Stimulated activated CD4-positive, alpha-beta T cell treated with anti-CD3 and anti-CD28 coated beads, Interleukin-12 subunit alpha, Interleukin-12 subunit beta, amount 100 ng/mL, for 4 hours (primary cell): Measurements from ENCODE around the gene PBX4.
A peak's percentile ranks its signal among the peaks of the same experiment; 100 is the strongest.

Experiments used
- DNase-seq: peaks from one replicate; pipeline ENCODE4 v3.0.0-alpha.2; 2020

PBX4 gene

GRCh38 chr19:19649155-19649554 lies 30.7 kb upstream of the PBX4 start:
- DNase-seq, result no peak

GRCh38 chr19:19647037-19647835 lies 28.7 kb upstream of the PBX4 start:
- DNase-seq, result no peak

- no peak for DNase-seq
Measured at GRCh38 chr19:19645233-19645870, 26.9 kb upstream of the PBX4 start.

GRCh38 chr19:19644054-19644388 lies 25.5 kb upstream of the PBX4 start:
- DNase-seq, result no peak

GRCh38 chr19:19643158-19644053 lies 24.9 kb upstream of the PBX4 start, which contains the start of gene GMIP:
Gene GMIP, minus strand, starts transcription at chr19:19643657. Its CDS starts 128 bp downstream, at chr19:19643529.
- DNase-seq, result peak; percentile 85

GRCh38 chr19:19642506-19643157 lies 24.1 kb upstream of the PBX4 start:
- peak; percentile 31 for DNase-seq

- DNase-seq, result no peak
Measured at GRCh38 chr19:19637523-19638251, 19.2 kb upstream of the PBX4 start.

GRCh38 chr19:19637186-19637522 lies 18.7 kb upstream of the PBX4 start:
- no peak for DNase-seq

- no peak for DNase-seq
Measured at GRCh38 chr19:19636573-19637185, 18.2 kb upstream of the PBX4 start.

GRCh38 chr19:19635313-19635702 lies 16.8 kb upstream of the PBX4 start:
- DNase-seq, result no peak

- no peak for DNase-seq
Measured at GRCh38 chr19:19634516-19635312, 16.2 kb upstream of the PBX4 start.

- DNase-seq, result no peak
Measured at GRCh38 chr19:19633711-19634515, 15.4 kb upstream of the PBX4 start.

- DNase-seq, result no peak
Measured at GRCh38 chr19:19632661-19633060, 14.2 kb upstream of the PBX4 start.

- DNase-seq, result no peak
Measured at GRCh38 chr19:19631346-19631745, 12.9 kb upstream of the PBX4 start.

GRCh38 chr19:19630426-19630825 lies 11.9 kb upstream of the PBX4 start:
- DNase-seq, result no peak

- DNase-seq, result no peak
Measured at GRCh38 chr19:19630062-19630414, 11.6 kb upstream of the PBX4 start.

GRCh38 chr19:19628501-19629134 lies 10.1 kb upstream of the PBX4 start:
- peak; percentile 42 for DNase-seq

GRCh38 chr19:19627621-19628500 lies 9.4 kb upstream of the PBX4 start, which contains the start of gene LPAR2:
Gene LPAR2, minus strand, starts transcription at chr19:19628220. Its CDS starts 945 bp downstream, at chr19:19627275.
- peak; percentile 71 for DNase-seq
